Neuronal stem cell (in vitro differentiated cells): ENCODE results near the gene TMPRSS11E.

Source experiments
- DNase-seq: peaks from one replicate; pipeline ENCODE4 v3.0.0-alpha.2; 2013; ENCODE audit warnings: low spot score
- H2AFZ ChIP-seq: one replicate; pipeline ENCODE4 v1.6.1; 2013; ENCODE audit warnings: mild to moderate bottlenecking, low read length, inconsistent platforms
- H2AK5ac ChIP-seq: 2 replicates; pipeline ENCODE4 v1.6.1; 2013; ENCODE audit warnings: low read depth, mild to moderate bottlenecking, inconsistent platforms, low read length, moderate library complexity, mixed read lengths
- H2BK120ac ChIP-seq: 2 replicates; pipeline ENCODE4 v1.6.1; 2013; ENCODE audit warnings: low read depth, mild to moderate bottlenecking, inconsistent platforms, low read length, moderate library complexity, mixed read lengths
- H2BK12ac ChIP-seq: one replicate; pipeline ENCODE4 v1.6.1; 2013; ENCODE audit warnings: low read length, inconsistent platforms
- H2BK15ac ChIP-seq: 2 replicates; pipeline ENCODE4 v1.6.1; 2013; ENCODE audit warnings: mild to moderate bottlenecking, low read length, inconsistent platforms, mixed read lengths
- H2BK5ac ChIP-seq: one replicate; pipeline ENCODE4 v1.6.1; 2013; ENCODE audit warnings: inconsistent platforms, mild to moderate bottlenecking, low read length, moderate library complexity
- H3K14ac ChIP-seq: one replicate; pipeline ENCODE4 v1.6.1; 2013; ENCODE audit warnings: low read length, inconsistent platforms
- H3K18ac ChIP-seq: 2 replicates; pipeline ENCODE4 v1.6.1; 2013; ENCODE audit warnings: low read length, inconsistent platforms
- H3K23ac ChIP-seq: 2 replicates; pipeline ENCODE4 v1.6.1; 2013; ENCODE audit warnings: low read depth, mild to moderate bottlenecking, mixed read lengths, low read length, inconsistent platforms; ENCODE audit not compliant: poor library complexity
- H3K27ac ChIP-seq: replicated peaks from 3 replicates; pipeline ENCODE4 v1.5.1; 2013; ENCODE audit warnings: low read length, inconsistent platforms
- H3K27me3 ChIP-seq, 3 experiments: 2 replicates each; pipeline ENCODE4 v1.6.1; 2013; ENCODE audit warnings: low read length in 3 of 3, mild to moderate bottlenecking in 2 of 3, inconsistent platforms in 1 of 3, low read depth in 1 of 3, mixed read lengths in 1 of 3, moderate library complexity in 1 of 3; ENCODE audit not compliant: control insufficient read depth in 3 of 3, insufficient read depth in 3 of 3
- H3K36me3 ChIP-seq, 2 donors: replicated peaks in 1 of 2; 2 replicates each; pipeline ENCODE4 v1.6.1; 2013; ENCODE audit warnings: low read length in 2 of 2; ENCODE audit not compliant: control insufficient read depth in 2 of 2, insufficient read depth in 2 of 2
- H3K4ac ChIP-seq: 2 replicates; pipeline ENCODE4 v1.6.1; 2013; ENCODE audit warnings: inconsistent platforms, mild to moderate bottlenecking, low read length, moderate library complexity
- H3K4me1 ChIP-seq, 2 donors: 1 replicate in 1 of 2; 2 replicates in 1 of 2; pipeline ENCODE4 v1.6.1; 2013; ENCODE audit warnings: low read length in 2 of 2, low read depth in 1 of 2; ENCODE audit not compliant: control insufficient read depth in 2 of 2, insufficient read depth in 1 of 2
- H3K4me2 ChIP-seq: one replicate; pipeline ENCODE4 v1.6.1; 2013; ENCODE audit warnings: mild to moderate bottlenecking, low read length, inconsistent platforms; ENCODE audit not compliant: insufficient read depth, poor library complexity, severe bottlenecking
- H3K4me3 ChIP-seq, 2 donors: 2 replicates each; pipeline ENCODE4 v1.5.1; 2013; ENCODE audit warnings: low read length in 2 of 2, mild to moderate bottlenecking in 2 of 2, inconsistent platforms in 1 of 2, moderate library complexity in 1 of 2
- H3K79me1 ChIP-seq: one replicate; pipeline ENCODE4 v1.6.1; 2013; ENCODE audit warnings: low read depth, mild to moderate bottlenecking, inconsistent platforms, low read length, moderate library complexity
- H3K9ac ChIP-seq: one replicate; pipeline ENCODE4 v1.6.1; 2013; ENCODE audit warnings: mild to moderate bottlenecking, low read depth, low read length, inconsistent platforms; ENCODE audit not compliant: poor library complexity
- H3K9me3 ChIP-seq, 2 donors: replicated peaks in 1 of 2; 2 replicates each; pipeline versions ENCODE3 to v1.6.1; 2013; ENCODE audit warnings: low read length in 2 of 2, mild to moderate bottlenecking in 2 of 2, inconsistent platforms in 1 of 2, low read depth in 1 of 2, mixed read lengths in 1 of 2, moderate library complexity in 1 of 2; ENCODE audit not compliant: control insufficient read depth in 2 of 2, insufficient read depth in 1 of 2
- H4K8ac ChIP-seq: one replicate; pipeline ENCODE4 v1.6.1; 2013; ENCODE audit warnings: low read depth, mild to moderate bottlenecking, inconsistent platforms, low read length, moderate library complexity
- H4K91ac ChIP-seq: one replicate; pipeline ENCODE4 v1.6.1; 2013; ENCODE audit warnings: low read length, low read depth, mild to moderate bottlenecking, inconsistent platforms; ENCODE audit not compliant: poor library complexity
- WGBS, 2 donors: extraction: QIAGEN DNeasy Blood & Tissue Kit; methylation state at CpG; one replicate each; pipeline ENCODE4 v1.1.7; 2013; ENCODE audit warnings: missing lambda C conversion rate in 2 of 2, mixed read lengths in 1 of 2; ENCODE audit not compliant: insufficient read length in 2 of 2, insufficient replicate concordance in 1 of 2; ENCODE audit errors: extremely low coverage in 2 of 2; 5-methylcytosine and 5-hydroxymethylcytosine counted together

TMPRSS11E gene

DNA sequence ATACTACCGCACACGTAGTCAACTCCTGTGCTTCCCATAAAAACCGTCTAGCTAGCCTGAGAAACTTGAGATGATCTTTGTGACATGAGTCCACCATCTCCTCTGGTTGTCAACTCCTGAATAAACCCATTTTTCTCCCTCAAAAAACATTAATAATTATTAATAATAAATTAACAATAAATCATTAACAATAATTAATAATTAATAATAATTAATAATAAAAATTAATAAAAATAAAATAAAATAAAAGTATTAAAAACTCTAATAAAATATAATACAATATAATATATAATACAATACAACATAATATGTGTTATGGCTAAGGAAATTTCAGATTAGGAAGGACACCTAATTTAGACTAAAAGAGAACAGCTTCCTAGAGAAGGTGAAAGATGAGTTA is 20.7 kb upstream of the TMPRSS11E start:
- Histone ChIP-seq H3K4me3 (no peak overlapping the region), H4K91ac (no peak overlapping the region), H3K4me2 (no peak overlapping the region), H4K8ac (no peak overlapping the region), H3K36me3 (no peaks in the 10 kb centered on the region), H3K14ac (no peak overlapping the region), H3K27ac (no peak overlapping the region), H3K23ac (no peak overlapping the region), H2BK12ac (no peak overlapping the region), H3K79me1 (no peaks in the 10 kb centered on the region), H3K9ac (no peak overlapping the region), H3K4ac (no peak overlapping the region), H3K4me1 (no peaks in the 10 kb centered on the region), H2AK5ac (no peak overlapping the region), H2BK15ac (no peak overlapping the region), H3K9me3 (no peaks in the 10 kb centered on the region), H2BK120ac (no peak overlapping the region), H3K18ac (no peak overlapping the region), H2AFZ (no peak overlapping the region), H2BK5ac (no peak overlapping the region), H3K27me3 (no peaks in the 10 kb centered on the region)
- DNase-seq = no peak
- no CpG with 5 or more reads among the region's 3 CpGs for WGBS, 2 donors

DNA sequence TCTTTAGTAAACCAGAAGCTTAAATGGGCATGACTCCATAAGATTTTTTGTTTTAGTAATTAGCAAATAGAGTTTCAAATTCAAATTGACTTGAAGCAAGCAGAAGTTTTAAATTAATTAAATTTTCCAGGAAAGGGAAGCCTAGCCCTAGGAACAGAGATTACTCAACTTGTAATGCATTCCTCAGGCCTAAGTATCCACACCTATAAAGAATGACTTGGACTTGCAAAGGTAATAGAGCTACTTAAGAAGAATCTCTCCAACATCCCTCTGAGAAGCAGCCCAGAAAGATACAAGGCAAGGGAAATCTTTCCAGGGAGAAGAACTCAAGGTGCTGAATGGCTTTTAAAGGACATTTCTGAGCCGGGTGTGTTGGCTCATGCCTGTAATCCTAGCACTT is 16.9 kb upstream of the TMPRSS11E start:
- Histone ChIP-seq H2BK5ac (no peak overlapping the region), H3K27ac (no peak overlapping the region), H3K4me2 (no peak overlapping the region), H3K9me3 (no peaks in the 10 kb centered on the region), H4K91ac (no peak overlapping the region), H3K4me1 (no peaks in the 10 kb centered on the region), H2AK5ac (no peak overlapping the region), H2BK120ac (no peak overlapping the region), H3K18ac (no peak overlapping the region), H3K79me1 (no peaks in the 10 kb centered on the region), H3K14ac (no peak overlapping the region), H2AFZ (no peak overlapping the region), H2BK15ac (no peak overlapping the region), H3K23ac (no peak overlapping the region), H3K4ac (no peak overlapping the region), H3K27me3 (no peaks in the 10 kb centered on the region), H3K9ac (no peak overlapping the region), H2BK12ac (no peak overlapping the region), H3K4me3 (no peak overlapping the region), H4K8ac (no peak overlapping the region), H3K36me3 (no peaks in the 10 kb centered on the region)
- no peak for DNase-seq
- WGBS, 2 donors = no CpG with 5 or more reads among the region's 1 CpG

DNA sequence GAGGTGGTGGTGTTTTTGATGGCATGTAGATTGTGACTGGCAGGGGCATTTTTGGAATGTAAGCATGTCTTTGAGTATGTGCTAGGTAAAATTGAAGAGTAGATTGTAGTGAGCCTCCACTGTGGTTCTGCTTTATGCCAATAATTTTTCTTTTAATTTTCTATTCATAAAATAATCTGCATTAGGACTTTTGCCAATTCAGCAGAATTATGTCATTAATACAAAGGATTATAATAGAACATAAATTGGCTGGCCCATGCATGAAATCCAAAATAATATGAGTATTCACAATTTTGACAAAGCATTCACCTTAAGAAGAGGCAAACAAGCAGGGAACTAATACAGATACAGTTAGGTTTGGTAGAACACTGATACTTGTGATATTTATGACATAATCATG is 14.9 kb upstream of the TMPRSS11E start:
- Histone ChIP-seq H3K14ac (no peak overlapping the region), H4K8ac (no peak overlapping the region), H3K4me1 (no peaks in the 10 kb centered on the region), H2BK12ac (no peak overlapping the region), H2AK5ac (no peak overlapping the region), H3K79me1 (no peaks in the 10 kb centered on the region), H2BK15ac (no peak overlapping the region), H3K36me3 (no peaks in the 10 kb centered on the region), H3K4me2 (no peak overlapping the region), H2BK120ac (no peak overlapping the region), H3K23ac (no peak overlapping the region), H2BK5ac (no peak overlapping the region), H3K9ac (no peak overlapping the region), H3K9me3 (no peaks in the 10 kb centered on the region), H3K4me3 (no peak overlapping the region), H2AFZ (no peak overlapping the region), H4K91ac (no peak overlapping the region), H3K27me3 (no peaks in the 10 kb centered on the region), H3K18ac (no peak overlapping the region), H3K4ac (no peak overlapping the region), H3K27ac (no peak overlapping the region)
- DNase-seq = no peak

DNA sequence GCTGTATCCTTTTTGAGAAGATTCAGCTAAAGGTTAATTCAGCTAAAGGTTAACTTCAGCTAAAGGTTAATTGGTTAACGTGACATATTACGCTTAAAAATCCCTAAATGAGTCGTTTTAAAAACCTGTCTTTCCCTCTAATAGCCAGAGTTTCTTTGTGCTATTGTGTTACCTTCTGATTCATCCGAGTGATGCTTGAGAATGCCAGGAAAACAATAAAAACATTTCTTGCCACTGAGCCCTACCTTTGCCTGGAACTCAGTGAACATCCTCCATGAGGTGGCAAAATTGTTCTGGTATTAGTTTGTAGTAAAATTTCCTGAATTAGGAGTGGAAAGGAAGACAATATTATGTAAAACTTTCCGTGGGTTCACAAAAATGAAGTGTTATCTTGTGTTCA is 13.7 kb upstream of the TMPRSS11E start:
- no peak overlapping the region for H3K4me3 ChIP-seq
- no CpG with 5 or more reads among the region's 5 CpGs for WGBS, 2 donors

More for the DNA sequence above, 13.7 kb upstream of the TMPRSS11E start:
- no peak overlapping the region for H4K91ac ChIP-seq
- no peak overlapping the region for H2AK5ac ChIP-seq
- no peak overlapping the region for H3K23ac ChIP-seq
- no peak overlapping the region for H3K27ac ChIP-seq
- no peaks in the 10 kb centered on the region for H3K79me1 ChIP-seq
- no peak overlapping the region for H2AFZ ChIP-seq
- H3K4me1 ChIP-seq = no peaks in the 10 kb centered on the region
- H3K14ac ChIP-seq = no peak overlapping the region
- no peaks in the 10 kb centered on the region for H3K36me3 ChIP-seq
- H3K9me3 ChIP-seq = no peaks in the 10 kb centered on the region
- no peak overlapping the region for H3K4me2 ChIP-seq
- H3K18ac ChIP-seq = no peak overlapping the region
- DNase-seq = no peak
- no peak overlapping the region for H2BK15ac ChIP-seq
- H3K9ac ChIP-seq = no peak overlapping the region
- no peak overlapping the region for H4K8ac ChIP-seq
- no peak overlapping the region for H2BK120ac ChIP-seq
- H3K27me3 ChIP-seq = no peaks in the 10 kb centered on the region
- H2BK5ac ChIP-seq = no peak overlapping the region
- no peak overlapping the region for H3K4ac ChIP-seq
- H2BK12ac ChIP-seq = no peak overlapping the region
